Kidney epithelial cell (primary cell): ENCODE results near the gene SLC6A9. TPM values are rescaled to one million over a fixed set of nuclear protein-coding genes. Genes with fewer than 3 reads are reported as not detected.

Experiments
- DNase-seq: peaks from one replicate; pipeline ENCODE4 v3.0.0-alpha.2; 2010; ENCODE audit warnings: low read depth
- H3K27me3 ChIP-seq: 2 replicates; pipeline ENCODE4 v1.6.0; 2011; ENCODE audit warnings: low read length; ENCODE audit not compliant: control insufficient read depth, insufficient read depth
- H3K36me3 ChIP-seq: 2 replicates; pipeline ENCODE4 v1.5.1; 2011; ENCODE audit warnings: low read length; ENCODE audit not compliant: control insufficient read depth, insufficient read depth
- H3K4me3 ChIP-seq: 2 replicates; pipeline ENCODE4 v1.5.1; 2011; ENCODE audit warnings: low read depth, mild to moderate bottlenecking, control low read depth, low read length
- total RNA-seq: library from RNA; depleted of rRNA; stranded (reverse); fragments of >200 nt; gene quantifications from 2 replicates; pipeline ENCODE4 v1.2.3, GENCODE V29; 2015
- TF ChIP-seq, protein P1 (sequence below): IDR thresholded peaks from 2 replicates; pipeline ENCODE4 v1.5.1; 2011; ENCODE audit warnings: mild to moderate bottlenecking, moderate library complexity, low read length, control low read depth, inconsistent platforms; ENCODE audit not compliant: insufficient read depth, poor library complexity, severe bottlenecking

SLC6A9 gene
- total RNA-seq, 1 donor from 2014 or later, result 22.4 TPM

DNA sequence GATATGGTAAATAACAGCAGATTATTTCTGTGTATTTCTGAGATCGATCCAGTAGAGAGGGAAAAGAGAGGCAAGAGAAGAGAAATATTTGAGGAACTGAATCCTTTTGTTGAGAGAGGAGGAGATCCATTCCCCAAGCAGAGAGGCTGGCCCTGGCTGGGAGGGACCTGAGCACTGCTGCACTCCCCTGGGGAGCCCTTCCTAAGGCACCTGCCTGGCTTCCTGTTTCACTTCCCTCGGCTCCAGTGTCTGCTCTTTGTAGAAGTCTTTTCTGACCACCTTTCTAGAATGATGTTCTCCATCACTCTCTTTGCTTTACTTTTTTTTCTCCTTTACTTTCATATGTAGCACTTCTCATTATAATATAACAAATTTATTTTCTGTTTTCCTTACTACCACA lies 42.3 kb upstream of the SLC6A9 start:
- TF ChIP-seq, protein P1, sequence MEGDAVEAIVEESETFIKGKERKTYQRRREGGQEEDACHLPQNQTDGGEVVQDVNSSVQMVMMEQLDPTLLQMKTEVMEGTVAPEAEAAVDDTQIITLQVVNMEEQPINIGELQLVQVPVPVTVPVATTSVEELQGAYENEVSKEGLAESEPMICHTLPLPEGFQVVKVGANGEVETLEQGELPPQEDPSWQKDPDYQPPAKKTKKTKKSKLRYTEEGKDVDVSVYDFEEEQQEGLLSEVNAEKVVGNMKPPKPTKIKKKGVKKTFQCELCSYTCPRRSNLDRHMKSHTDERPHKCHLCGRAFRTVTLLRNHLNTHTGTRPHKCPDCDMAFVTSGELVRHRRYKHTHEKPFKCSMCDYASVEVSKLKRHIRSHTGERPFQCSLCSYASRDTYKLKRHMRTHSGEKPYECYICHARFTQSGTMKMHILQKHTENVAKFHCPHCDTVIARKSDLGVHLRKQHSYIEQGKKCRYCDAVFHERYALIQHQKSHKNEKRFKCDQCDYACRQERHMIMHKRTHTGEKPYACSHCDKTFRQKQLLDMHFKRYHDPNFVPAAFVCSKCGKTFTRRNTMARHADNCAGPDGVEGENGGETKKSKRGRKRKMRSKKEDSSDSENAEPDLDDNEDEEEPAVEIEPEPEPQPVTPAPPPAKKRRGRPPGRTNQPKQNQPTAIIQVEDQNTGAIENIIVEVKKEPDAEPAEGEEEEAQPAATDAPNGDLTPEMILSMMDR, result no peak
- H3K27me3 ChIP-seq, result no peaks in the 10 kb centered on the region

DNA sequence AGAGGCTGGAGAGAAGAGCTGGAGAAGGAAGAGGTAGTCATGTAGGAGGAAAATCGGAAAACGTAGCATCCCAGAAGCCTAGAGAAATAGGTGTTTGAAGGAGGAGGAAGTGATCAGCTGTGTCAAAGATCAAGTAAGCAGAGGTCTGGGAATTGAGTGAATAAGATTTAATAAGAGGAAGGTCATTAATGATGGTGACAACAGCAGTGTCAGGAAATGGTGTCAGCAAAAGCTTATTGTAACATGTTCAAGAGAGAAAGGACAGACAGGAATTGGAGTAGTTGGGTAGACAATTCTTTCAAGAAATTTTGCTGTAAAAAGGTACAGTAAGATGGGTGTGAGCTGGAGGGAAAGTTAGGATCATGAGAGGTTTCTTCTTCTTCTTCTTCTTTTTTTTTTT lies 41.6 kb upstream of the SLC6A9 start:
- H3K27me3 ChIP-seq, result no peaks in the 10 kb centered on the region
- no peak overlapping the region for H3K4me3 ChIP-seq
- H3K36me3 ChIP-seq, result no peaks in the 10 kb centered on the region
- no peak for DNase-seq
- TF ChIP-seq, protein P1, result no peak

More for the DNA sequence above, 42.3 kb upstream of the SLC6A9 start:
- no peaks in the 10 kb centered on the region for H3K36me3 ChIP-seq
- DNase-seq, result no peak
- no peak overlapping the region for H3K4me3 ChIP-seq

DNA sequence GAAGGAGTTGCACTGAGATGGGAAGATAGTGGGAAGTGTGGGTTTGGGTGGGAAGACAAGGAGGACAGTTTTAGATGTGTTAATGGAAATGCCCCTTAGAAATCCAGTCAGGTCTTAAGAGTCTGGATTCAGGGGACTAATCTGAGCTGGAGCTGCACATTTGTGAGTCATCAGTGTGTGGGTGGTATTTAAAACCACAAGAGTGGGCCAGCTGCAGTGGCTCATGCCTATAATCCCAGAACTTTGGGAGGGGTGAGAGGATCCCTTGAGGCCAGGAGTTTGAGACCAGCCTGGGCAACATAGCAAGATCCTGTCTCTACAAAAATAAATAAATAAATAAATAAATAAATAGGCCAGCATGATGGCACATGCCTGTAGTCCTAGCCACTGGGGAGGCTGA lies 40.9 kb upstream of the SLC6A9 start:
- TF ChIP-seq, protein P1, result no peak
- no peaks in the 10 kb centered on the region for H3K36me3 ChIP-seq
- DNase-seq, result peak; percentile 85
- no peak overlapping the region for H3K4me3 ChIP-seq
- no peaks in the 10 kb centered on the region for H3K27me3 ChIP-seq

DNA sequence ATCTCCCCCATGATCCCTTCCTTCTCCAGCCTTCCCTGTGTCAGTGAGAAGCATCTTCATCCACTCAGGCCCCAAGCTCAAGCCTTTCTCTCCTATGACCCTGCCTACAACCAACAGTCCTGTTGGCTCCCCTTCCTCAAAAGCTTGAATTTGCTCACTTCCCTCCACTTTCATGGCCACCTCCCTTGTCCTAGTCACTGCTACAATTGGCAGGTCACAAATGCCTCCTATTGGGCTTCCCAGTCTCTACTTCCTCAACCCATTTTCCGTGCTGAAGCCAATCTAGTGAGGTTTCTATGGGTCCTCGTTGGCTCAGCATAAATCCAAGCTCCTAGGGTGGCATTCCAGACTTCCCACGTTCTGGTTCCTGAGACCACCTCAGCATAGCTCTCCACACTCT lies 40.2 kb upstream of the SLC6A9 start:
- Histone ChIP-seq H3K27me3 (no peaks in the 10 kb centered on the region), H3K4me3 (no peak overlapping the region), H3K36me3 (no peaks in the 10 kb centered on the region)
- TF ChIP-seq, protein P1, result no peak
- no peak for DNase-seq

DNA sequence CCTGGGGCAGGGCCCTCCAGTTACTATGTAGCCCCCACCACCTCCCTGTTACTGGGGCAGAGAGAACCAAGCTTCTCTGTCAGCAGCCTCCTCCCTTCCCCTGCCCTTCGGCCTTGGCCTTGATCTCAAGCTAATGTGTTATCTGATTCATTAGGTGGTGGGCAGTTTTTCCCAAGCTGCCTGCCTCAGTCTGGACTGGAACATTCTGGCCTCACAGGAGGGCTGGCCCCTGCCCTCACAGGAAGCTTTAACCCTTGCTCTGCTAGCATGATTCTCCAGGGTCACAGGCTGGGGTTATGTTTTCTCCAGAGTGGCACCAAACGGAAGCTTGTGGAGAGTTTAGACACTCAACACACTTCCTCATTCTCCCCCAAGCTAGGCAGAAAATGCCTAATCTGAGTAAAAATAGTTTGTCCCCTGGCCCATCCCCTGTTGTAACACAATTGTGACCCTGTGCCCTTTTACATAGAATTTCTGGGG lies 37.2 kb upstream of the SLC6A9 start:
- TF ChIP-seq, protein P1, result no peak
- no peak for DNase-seq

DNA sequence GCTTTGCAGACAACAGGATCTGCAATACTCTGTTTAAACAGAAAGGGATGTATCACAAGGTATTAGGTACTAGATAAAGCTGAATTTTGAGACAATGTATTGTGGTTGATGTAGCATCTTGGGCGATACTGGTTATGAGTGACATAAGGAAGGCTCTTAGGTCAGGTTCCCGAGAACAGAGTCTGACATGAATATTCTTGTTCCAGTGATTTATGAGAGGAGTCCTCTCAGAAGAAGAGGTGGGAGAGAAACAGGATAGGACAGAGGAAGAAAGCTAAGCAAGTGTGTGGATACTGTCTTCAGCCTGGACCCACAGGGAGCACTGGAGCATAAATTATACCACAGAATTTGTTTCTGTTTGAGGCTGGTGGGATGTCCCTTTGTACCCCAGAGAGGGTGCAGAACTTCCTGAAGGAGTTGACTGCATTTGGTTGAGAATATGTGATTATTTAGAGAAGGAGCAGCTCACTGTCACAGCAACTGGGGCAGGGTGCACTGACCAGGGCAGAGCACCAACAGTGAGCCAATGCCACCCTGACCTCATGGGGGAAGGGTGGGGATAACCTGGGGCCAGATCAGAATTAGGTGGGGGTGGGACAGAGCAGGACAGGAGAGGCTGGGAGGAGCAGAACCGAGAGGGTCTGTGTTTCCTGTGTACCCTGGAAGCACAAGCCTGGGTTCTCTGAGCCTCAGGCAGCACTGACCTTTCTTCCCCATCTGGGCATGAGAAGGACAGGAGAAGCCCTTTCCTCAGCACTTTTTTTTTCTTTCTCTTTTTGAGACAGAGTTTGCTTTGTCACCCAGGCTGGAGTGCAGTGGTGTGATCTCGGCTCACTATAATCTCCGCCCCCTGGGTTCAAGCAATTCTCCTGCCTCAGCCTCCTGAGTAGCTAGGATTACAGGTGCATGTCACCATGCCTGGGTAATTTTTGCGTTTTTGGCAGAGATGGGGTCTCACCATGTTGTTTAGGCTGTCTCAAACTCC lies 36.3 kb upstream of the SLC6A9 start:
- no peaks in the 10 kb centered on the region for H3K27me3 ChIP-seq
- DNase-seq, result no peak
- H3K36me3 ChIP-seq, result no peaks in the 10 kb centered on the region
- no peak overlapping the region for H3K4me3 ChIP-seq
- TF ChIP-seq, protein P1, result no peak

More for the DNA sequence above, 37.2 kb upstream of the SLC6A9 start:
- Histone ChIP-seq H3K36me3 (no peaks in the 10 kb centered on the region), H3K27me3 (no peaks in the 10 kb centered on the region), H3K4me3 (no peak overlapping the region)
